ENCODE data around the gene NBPF26. TPM values are rescaled to one million over a fixed set of nuclear protein-coding genes. Genes with fewer than 3 reads are reported as not detected.

NBPF26 gene
- total RNA-seq, 1 donor from 2014 or later: 2.4 TPM

Other genes starting within 250 kb of the NBPF26 start
- gene PPIAL4A, start 165.8 kb downstream of the NBPF26 start, total RNA-seq: not detected